Stimulated activated naive CD8-positive, alpha-beta T cell treated with anti-CD3 and anti-CD28 coated beads, Interleukin-15, Interleukin-2, amounts not matched to agents 100 U/mL and 50 U/mL, for 24 hours (primary cell): ENCODE results near the gene SNUPN.

Experiments used
- ATAC-seq: fragments of 150-1000 bp; cut with Tn5 transposase; one replicate; pipeline ENCODE4 v1.10.0; 2021
- DNase-seq: peaks from one replicate; pipeline ENCODE4 v3.0.0; 2021

The SNUPN gene

GRCh38 chr15:75654201-75654907 is 28.8 kb upstream of the SNUPN start:
- ATAC-seq: no peak
- no peak for DNase-seq

GRCh38 chr15:75653347-75653913 is 27.9 kb upstream of the SNUPN start:
- no peak for DNase-seq
- no peak for ATAC-seq

GRCh38 chr15:75651810-75652543 is 26.5 kb upstream of the SNUPN start:
- DNase-seq: no peak
- ATAC-seq: no peak

GRCh38 chr15:75650908-75651809 is 25.6 kb upstream of the SNUPN start:
- ATAC-seq (no peak), DNase-seq (no peak)

GRCh38 chr15:75649848-75650247 is 24.3 kb upstream of the SNUPN start:
- DNase-seq (no peak), ATAC-seq (no peak)

- ATAC-seq (no peak), DNase-seq (no peak)
These were observed 23.7 kb upstream of the SNUPN start for GRCh38 chr15:75649045-75649761.

- DNase-seq (peak; percentile 20), ATAC-seq (no peak)
These were observed 22.9 kb upstream of the SNUPN start for GRCh38 chr15:75648156-75649000.

GRCh38 chr15:75647370-75648155 is 22.0 kb upstream of the SNUPN start, which contains the start of gene SNX33:
Gene SNX33, plus strand, starts transcription at chr15:75647912. Its CDS starts 1,191 bp downstream, at chr15:75649103.
- ATAC-seq (peak; percentile 64), DNase-seq (peak; percentile 73)

- no peak for DNase-seq
- peak; percentile 2 for ATAC-seq
These were observed 21.4 kb upstream of the SNUPN start for GRCh38 chr15:75646944-75647364.

GRCh38 chr15:75646112-75646943 is 20.8 kb upstream of the SNUPN start:
- DNase-seq (no peak), ATAC-seq (no peak)

- DNase-seq (no peak), ATAC-seq (no peak)
These were observed 18.9 kb upstream of the SNUPN start for GRCh38 chr15:75644376-75644775.

GRCh38 chr15:75641603-75642002 is 16.1 kb upstream of the SNUPN start:
- ATAC-seq: no peak
- no peak for DNase-seq

GRCh38 chr15:75641179-75641503 is 15.6 kb upstream of the SNUPN start:
- no peak for ATAC-seq
- DNase-seq: no peak

GRCh38 chr15:75640483-75641178 is 15.1 kb upstream of the SNUPN start:
- DNase-seq (peak; percentile 46), ATAC-seq (peak; percentile 57)

- ATAC-seq (peak; percentile 94), DNase-seq (peak; percentile 91)
These were observed 14.4 kb upstream of the SNUPN start, which contains the start of gene IMP3 for GRCh38 chr15:75639709-75640482. Gene IMP3, minus strand, starts transcription at chr15:75640224. Its CDS starts 56 bp downstream, at chr15:75640168.

GRCh38 chr15:75639191-75639708 is 13.7 kb upstream of the SNUPN start:
- DNase-seq: no peak
- ATAC-seq: no peak
